T-helper 2 cell treated with Interferon-gamma antibody and Interleukin-4, amounts not matched to agents 5 μg/mL and 100 μg/mL, for 36 hours (primary cell): Measurements from ENCODE around the gene CEP41.

Experiments used
- DNase-seq: peaks from one replicate; pipeline ENCODE4 v3.0.0; 2021; ENCODE audit warnings: low spot score
- H3K27ac Mint-ChIP-seq: one replicate; pipeline ENCODE4 v1.8.0; 2021; ENCODE audit warnings: mild to moderate bottlenecking, mixed read lengths
- H3K27me3 Mint-ChIP-seq: one replicate; pipeline ENCODE4 v1.8.0; 2021; ENCODE audit warnings: low read depth, mixed read lengths
- H3K36me3 Mint-ChIP-seq: one replicate; pipeline ENCODE4 v1.8.0; 2021; ENCODE audit warnings: low read depth, mixed read lengths
- H3K4me1 Mint-ChIP-seq: one replicate; pipeline ENCODE4 v1.8.0; 2021; ENCODE audit warnings: low read depth, mixed read lengths
- H3K4me3 Mint-ChIP-seq: one replicate; pipeline ENCODE4 v1.8.0; 2022; ENCODE audit warnings: mild to moderate bottlenecking, moderate library complexity, mixed read lengths
- H3K9me3 Mint-ChIP-seq: one replicate; pipeline ENCODE4 v1.8.0; 2021; ENCODE audit warnings: mixed read lengths

Gene CEP41

GRCh38 chr7:130420943-130421578 is 19.8 kb downstream of the CEP41 start:
- Mint-ChIP-seq H3K4me3 (peak overlapping the region; percentile 33), H3K27ac (peak overlapping the region; percentile 45), H3K4me1 (peaks cover 56% of the 10 kb centered on the region), H3K9me3 (no peaks in the 10 kb centered on the region), H3K36me3 (peaks cover 17% of the 10 kb centered on the region), H3K27me3 (no peaks in the 10 kb centered on the region)
- no peak for DNase-seq

DNA sequence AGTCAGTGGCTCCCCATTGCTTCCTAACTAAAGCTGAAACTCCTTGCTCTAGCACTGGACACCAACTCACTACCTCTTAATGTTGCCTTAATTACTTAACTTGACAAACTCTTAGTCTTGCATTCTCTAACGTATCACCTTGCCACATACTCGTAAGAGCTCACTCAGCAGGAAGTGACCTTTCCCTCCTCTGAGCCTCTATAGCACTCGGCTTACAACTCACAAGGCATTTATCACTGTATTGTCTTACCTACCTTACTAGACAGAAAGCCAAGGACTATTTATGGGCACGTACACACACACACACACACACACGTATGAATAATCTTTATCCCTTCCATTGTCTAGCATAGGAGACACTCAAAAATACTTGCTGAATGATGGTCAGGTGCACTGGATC is 21.2 kb downstream of the CEP41 start:
- Mint-ChIP-seq H3K27ac (peak overlapping the region; percentile 69), H3K4me3 (peak overlapping the region; percentile 54), H3K9me3 (no peaks in the 10 kb centered on the region)

DNA sequence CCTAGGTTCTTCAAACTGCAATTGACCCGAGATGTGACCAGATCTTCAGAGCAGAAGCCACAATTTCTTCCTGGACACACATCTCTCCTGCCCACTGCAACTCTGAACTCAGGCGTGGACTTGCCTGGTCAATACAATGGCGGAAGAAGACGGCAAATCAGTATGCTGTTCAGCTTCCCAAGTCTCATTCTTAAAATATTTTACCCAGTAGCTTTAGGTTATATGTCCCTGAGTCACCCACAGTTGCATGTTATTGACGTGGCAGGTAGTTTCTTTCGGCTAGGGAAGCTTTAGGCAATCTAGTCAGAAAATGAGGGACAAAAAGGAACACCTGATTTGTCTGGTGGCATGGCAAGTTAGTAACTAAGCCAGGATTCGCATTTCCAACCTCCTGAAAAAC is 22.5 kb downstream of the CEP41 start:
- Mint-ChIP-seq H3K27ac (peak overlapping the region; percentile 78), H3K36me3 (peaks cover 6% of the 10 kb centered on the region), H3K27me3 (no peaks in the 10 kb centered on the region), H3K4me3 (no peak overlapping the region), H3K9me3 (no peaks in the 10 kb centered on the region), H3K4me1 (peaks cover 63% of the 10 kb centered on the region)
- DNase-seq: no peak

More for the DNA sequence above, 21.2 kb downstream of the CEP41 start:
- Mint-ChIP-seq H3K27me3 (no peaks in the 10 kb centered on the region), H3K36me3 (peaks cover 10% of the 10 kb centered on the region), H3K4me1 (peaks cover 63% of the 10 kb centered on the region)
- DNase-seq: no peak

GRCh38 chr7:130417213-130417612 is 23.6 kb downstream of the CEP41 start:
- Mint-ChIP-seq H3K27me3 (no peaks in the 10 kb centered on the region), H3K4me1 (peaks cover 59% of the 10 kb centered on the region), H3K4me3 (peak overlapping the region; percentile 56), H3K27ac (peak overlapping the region; percentile 78), H3K9me3 (no peaks in the 10 kb centered on the region), H3K36me3 (peaks cover 5% of the 10 kb centered on the region)
- DNase-seq: peak; percentile 31

DNA sequence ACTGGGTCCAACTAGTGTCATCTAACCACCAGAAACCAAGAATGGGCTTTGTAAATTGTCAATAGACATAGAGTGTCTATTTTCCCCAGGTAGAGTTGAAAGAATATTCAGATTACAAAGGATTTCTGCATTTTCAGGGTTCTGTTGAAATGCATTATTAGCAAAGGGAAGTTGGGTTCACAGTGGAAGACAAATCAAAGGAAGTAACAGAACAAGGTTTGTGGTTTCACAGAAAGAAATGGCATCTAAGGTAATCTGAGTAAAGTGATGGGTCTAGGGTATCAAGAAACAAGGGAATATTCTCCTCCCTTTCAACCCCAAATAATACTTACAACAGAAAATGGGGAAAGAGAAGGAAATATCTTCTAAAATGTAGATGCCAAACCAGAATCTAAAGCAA is 25.8 kb downstream of the CEP41 start:
- DNase-seq: no peak
- H3K9me3 Mint-ChIP-seq: no peaks in the 10 kb centered on the region
- H3K4me1 Mint-ChIP-seq: peaks cover 48% of the 10 kb centered on the region
- H3K36me3 Mint-ChIP-seq: peaks cover 8% of the 10 kb centered on the region
- H3K27ac Mint-ChIP-seq: no peak overlapping the region
- H3K4me3 Mint-ChIP-seq: peak overlapping the region; percentile 25
- H3K27me3 Mint-ChIP-seq: no peaks in the 10 kb centered on the region

- Mint-ChIP-seq H3K27me3 (no peaks in the 10 kb centered on the region), H3K9me3 (no peaks in the 10 kb centered on the region), H3K27ac (no peak overlapping the region), H3K4me1 (peaks cover 36% of the 10 kb centered on the region), H3K36me3 (peaks cover 8% of the 10 kb centered on the region), H3K4me3 (no peak overlapping the region)
- no peak for DNase-seq
Measured at GRCh38 chr7:130413201-130413600, 27.6 kb downstream of the CEP41 start.

DNA sequence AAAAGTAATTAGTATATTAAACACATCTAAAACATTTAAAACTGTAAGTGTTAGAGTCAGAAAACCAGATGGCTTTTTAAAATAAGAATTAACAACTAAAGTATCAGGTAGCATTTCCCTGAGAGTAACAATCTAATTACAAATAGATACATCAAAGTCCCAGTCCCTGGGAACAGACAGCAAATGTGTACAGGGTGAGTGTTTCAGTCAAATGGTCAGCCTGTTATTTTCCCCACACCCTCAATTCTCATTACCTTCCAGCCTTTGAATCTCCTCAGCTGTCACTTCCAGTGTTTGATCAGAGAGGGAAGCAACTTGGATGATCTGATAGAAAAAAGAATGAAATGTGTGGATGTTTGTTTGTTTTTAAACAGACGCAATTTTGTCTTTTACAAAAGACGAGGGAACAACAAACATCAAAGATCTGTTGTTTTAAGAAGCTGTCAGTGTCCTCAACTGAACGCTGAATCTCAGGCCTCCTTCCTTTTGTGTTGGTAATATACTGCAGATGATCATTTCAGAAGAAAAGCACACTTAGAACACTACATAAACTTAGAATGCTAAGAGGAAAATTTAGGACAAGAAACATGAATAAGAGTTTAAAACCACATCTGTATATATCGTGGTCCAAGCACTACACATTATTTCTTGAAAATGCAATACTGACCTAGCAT is 29.8 kb downstream of the CEP41 start:
- Mint-ChIP-seq H3K36me3 (peaks cover 7% of the 10 kb centered on the region), H3K27me3 (no peaks in the 10 kb centered on the region), H3K4me3 (no peak overlapping the region), H3K9me3 (no peaks in the 10 kb centered on the region), H3K4me1 (peaks cover 15% of the 10 kb centered on the region), H3K27ac (no peak overlapping the region)
- DNase-seq: no peak

DNA sequence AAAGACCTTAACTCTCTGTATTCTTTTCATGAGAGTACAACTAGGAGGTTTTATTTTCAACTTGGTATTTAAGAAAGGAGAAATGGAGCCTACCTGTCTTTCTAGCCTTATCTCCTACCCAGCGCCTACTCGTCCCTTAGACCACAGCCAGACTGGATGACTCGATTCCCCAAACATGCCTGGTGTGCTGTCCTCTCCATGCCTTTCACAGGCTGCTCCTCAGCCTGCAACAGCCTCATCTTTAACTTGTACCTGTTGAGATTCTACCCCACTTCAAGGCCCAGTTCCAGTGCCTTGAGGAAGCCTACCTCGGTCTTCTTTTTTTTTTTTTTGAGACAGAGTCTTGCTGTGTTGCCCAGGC is 31.1 kb downstream of the CEP41 start:
- no peak overlapping the region for H3K4me3 Mint-ChIP-seq
- H3K27me3 Mint-ChIP-seq: no peaks in the 10 kb centered on the region
- DNase-seq: no peak
- H3K9me3 Mint-ChIP-seq: no peaks in the 10 kb centered on the region
- peaks cover 6% of the 10 kb centered on the region for H3K4me1 Mint-ChIP-seq
- H3K27ac Mint-ChIP-seq: no peak overlapping the region
- peaks cover 4% of the 10 kb centered on the region for H3K36me3 Mint-ChIP-seq

GRCh38 chr7:130409067-130409711 is 31.6 kb downstream of the CEP41 start:
- peaks cover 3% of the 10 kb centered on the region for H3K4me1 Mint-ChIP-seq
- no peaks in the 10 kb centered on the region for H3K9me3 Mint-ChIP-seq
- no peak for DNase-seq
- peaks cover 4% of the 10 kb centered on the region for H3K36me3 Mint-ChIP-seq
- H3K4me3 Mint-ChIP-seq: no peak overlapping the region
- H3K27me3 Mint-ChIP-seq: no peaks in the 10 kb centered on the region
- H3K27ac Mint-ChIP-seq: no peak overlapping the region

DNA sequence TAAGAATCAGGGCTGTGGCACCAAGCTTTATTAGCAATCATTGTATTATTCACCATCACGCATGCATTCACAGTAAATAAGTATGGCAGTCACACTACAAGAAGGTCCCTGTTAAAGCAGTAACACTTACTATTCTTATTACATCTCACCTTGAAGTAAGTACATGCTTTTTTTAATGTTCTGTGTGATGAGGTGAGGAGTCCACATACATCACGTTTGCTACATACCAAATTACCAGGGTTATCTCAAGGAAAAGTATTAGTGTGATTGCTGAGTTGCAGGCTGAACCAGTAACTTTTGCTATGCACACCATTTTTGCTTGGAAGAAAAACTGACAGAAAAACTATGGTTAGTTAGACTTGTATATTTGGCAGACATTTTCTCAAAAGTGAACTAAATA is 35.8 kb downstream of the CEP41 start:
- Mint-ChIP-seq H3K4me3 (no peak overlapping the region), H3K36me3 (peaks cover 8% of the 10 kb centered on the region), H3K9me3 (no peaks in the 10 kb centered on the region), H3K27ac (no peak overlapping the region), H3K4me1 (no peaks in the 10 kb centered on the region), H3K27me3 (no peaks in the 10 kb centered on the region)
- no peak for DNase-seq

GRCh38 chr7:130401578-130401977 is 39.2 kb downstream of the CEP41 start:
- peaks cover 2% of the 10 kb centered on the region for H3K4me1 Mint-ChIP-seq
- peaks cover 24% of the 10 kb centered on the region for H3K36me3 Mint-ChIP-seq
- no peak overlapping the region for H3K4me3 Mint-ChIP-seq
- no peak for DNase-seq
- no peak overlapping the region for H3K27ac Mint-ChIP-seq
- H3K27me3 Mint-ChIP-seq: no peaks in the 10 kb centered on the region
- no peaks in the 10 kb centered on the region for H3K9me3 Mint-ChIP-seq

GRCh38 chr7:130401101-130401500 is 39.7 kb downstream of the CEP41 start:
- Mint-ChIP-seq H3K36me3 (peaks cover 24% of the 10 kb centered on the region), H3K27ac (no peak overlapping the region), H3K9me3 (no peaks in the 10 kb centered on the region), H3K27me3 (no peaks in the 10 kb centered on the region), H3K4me1 (peaks cover 2% of the 10 kb centered on the region), H3K4me3 (no peak overlapping the region)
- DNase-seq: no peak

GRCh38 chr7:130400120-130400572 is 40.7 kb downstream of the CEP41 start:
- H3K27me3 Mint-ChIP-seq: no peaks in the 10 kb centered on the region
- H3K27ac Mint-ChIP-seq: no peak overlapping the region
- no peaks in the 10 kb centered on the region for H3K9me3 Mint-ChIP-seq
- H3K4me1 Mint-ChIP-seq: peaks cover 6% of the 10 kb centered on the region
- H3K4me3 Mint-ChIP-seq: no peak overlapping the region
- peaks cover 24% of the 10 kb centered on the region for H3K36me3 Mint-ChIP-seq
- DNase-seq: no peak

- Mint-ChIP-seq H3K4me3 (no peak overlapping the region), H3K27ac (no peak overlapping the region), H3K4me1 (peaks cover 20% of the 10 kb centered on the region), H3K27me3 (no peaks in the 10 kb centered on the region), H3K36me3 (peaks cover 24% of the 10 kb centered on the region), H3K9me3 (no peaks in the 10 kb centered on the region)
- DNase-seq: no peak
Measured at GRCh38 chr7:130398526-130399090, 42.2 kb downstream of the CEP41 start.
